Colonic mucosa (tissue), 4 donors: ENCODE results near the gene OCIAD2. TPM values are rescaled to one million over a fixed set of nuclear protein-coding genes. Genes with fewer than 3 reads are reported as not detected.
"Not testable (repeated sequence)": the region's sequence is repeated elsewhere in the genome, so short reads cannot be mapped to it uniquely, and the experiment has no call there.

ENCODE experiments used
- DNase-seq: peaks from one replicate; pipeline ENCODE4 v3.0.0-alpha.2; 2020
- H3K27ac ChIP-seq: fragments of 200-600 bp; one replicate; pipeline ENCODE4 v1.8.0; 2021
- H3K27me3 ChIP-seq: fragments of 200-600 bp; one replicate; pipeline ENCODE4 v1.8.0; 2021
- H3K36me3 ChIP-seq: fragments of 200-600 bp; one replicate; pipeline ENCODE4 v1.8.0; 2021
- H3K4me1 ChIP-seq: fragments of 200-600 bp; one replicate; pipeline ENCODE4 v1.8.0; 2021; ENCODE audit warnings: mild to moderate bottlenecking
- H3K4me3 ChIP-seq: fragments of 200-600 bp; one replicate; pipeline ENCODE4 v1.8.0; 2021
- H3K9ac ChIP-seq, 2 donors: one replicate each; pipeline ENCODE4 v1.7.0; 2013; ENCODE audit warnings: control low read depth in 2 of 2, low read depth in 2 of 2, low read length in 2 of 2
- H3K9me3 ChIP-seq: fragments of 200-600 bp; one replicate; pipeline ENCODE4 v1.8.0; 2021
- intact Hi-C: fragments of 100-400 bp; cut with DNase I; formaldehyde crosslinking; loops from one replicate; pipeline ENCODE4 v1.14.1; 2022
- total RNA-seq, 2 donors: library from RNA; stranded (reverse); fragmentation: NEBNext Ultra II Directional in 1 of 2; extraction: Animal tissue kit (Norgen Biotek cat#: 25700) in 1 of 2; gene quantifications; one replicate each; pipeline ENCODE4 v1.2.1, GENCODE V29; 2021
- TF ChIP-seq, protein P1 (sequence below): fragments of 200-600 bp; IDR thresholded peaks from one replicate; pipeline ENCODE4 v1.8.0; 2022; ENCODE audit warnings: antibody characterized with exemption, mild to moderate bottlenecking
- donor health status: healthy.
- donor health status: DM: no; HTN: no; CAD: no.
- donor health status: DM: no; HTN: no; CAD: no.

Gene OCIAD2
- total RNA-seq, 2 donors from 2014 or later = 55.7 to 124 TPM

DNA sequence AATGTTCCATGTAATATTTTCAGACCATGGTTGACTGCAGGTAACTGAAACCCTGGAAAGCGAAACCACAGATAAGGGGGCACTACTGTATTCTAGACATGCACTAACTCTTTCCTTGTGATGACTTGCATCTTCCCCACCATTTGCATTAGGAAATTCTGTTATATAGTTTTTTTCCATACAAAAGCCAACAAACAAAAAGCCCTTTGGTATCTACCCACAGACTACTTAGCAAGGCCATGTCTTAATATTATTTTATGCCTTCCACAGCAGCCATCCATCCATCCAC, 52.2 kb downstream of the OCIAD2 start:
- intact Hi-C loops = no loop called here
- Histone ChIP-seq H3K27me3 (no peaks in the 10 kb centered on the region), H3K36me3 (peaks cover 5% of the 10 kb centered on the region), H3K4me1 (no peaks in the 10 kb centered on the region), H3K9me3 (no peaks in the 10 kb centered on the region), H3K4me3 (no peak overlapping the region), H3K27ac (no peak overlapping the region), H3K9ac (no peak overlapping the region)
- DNase-seq = no peak
- TF ChIP-seq, protein P1, sequence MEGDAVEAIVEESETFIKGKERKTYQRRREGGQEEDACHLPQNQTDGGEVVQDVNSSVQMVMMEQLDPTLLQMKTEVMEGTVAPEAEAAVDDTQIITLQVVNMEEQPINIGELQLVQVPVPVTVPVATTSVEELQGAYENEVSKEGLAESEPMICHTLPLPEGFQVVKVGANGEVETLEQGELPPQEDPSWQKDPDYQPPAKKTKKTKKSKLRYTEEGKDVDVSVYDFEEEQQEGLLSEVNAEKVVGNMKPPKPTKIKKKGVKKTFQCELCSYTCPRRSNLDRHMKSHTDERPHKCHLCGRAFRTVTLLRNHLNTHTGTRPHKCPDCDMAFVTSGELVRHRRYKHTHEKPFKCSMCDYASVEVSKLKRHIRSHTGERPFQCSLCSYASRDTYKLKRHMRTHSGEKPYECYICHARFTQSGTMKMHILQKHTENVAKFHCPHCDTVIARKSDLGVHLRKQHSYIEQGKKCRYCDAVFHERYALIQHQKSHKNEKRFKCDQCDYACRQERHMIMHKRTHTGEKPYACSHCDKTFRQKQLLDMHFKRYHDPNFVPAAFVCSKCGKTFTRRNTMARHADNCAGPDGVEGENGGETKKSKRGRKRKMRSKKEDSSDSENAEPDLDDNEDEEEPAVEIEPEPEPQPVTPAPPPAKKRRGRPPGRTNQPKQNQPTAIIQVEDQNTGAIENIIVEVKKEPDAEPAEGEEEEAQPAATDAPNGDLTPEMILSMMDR = no peak

DNA sequence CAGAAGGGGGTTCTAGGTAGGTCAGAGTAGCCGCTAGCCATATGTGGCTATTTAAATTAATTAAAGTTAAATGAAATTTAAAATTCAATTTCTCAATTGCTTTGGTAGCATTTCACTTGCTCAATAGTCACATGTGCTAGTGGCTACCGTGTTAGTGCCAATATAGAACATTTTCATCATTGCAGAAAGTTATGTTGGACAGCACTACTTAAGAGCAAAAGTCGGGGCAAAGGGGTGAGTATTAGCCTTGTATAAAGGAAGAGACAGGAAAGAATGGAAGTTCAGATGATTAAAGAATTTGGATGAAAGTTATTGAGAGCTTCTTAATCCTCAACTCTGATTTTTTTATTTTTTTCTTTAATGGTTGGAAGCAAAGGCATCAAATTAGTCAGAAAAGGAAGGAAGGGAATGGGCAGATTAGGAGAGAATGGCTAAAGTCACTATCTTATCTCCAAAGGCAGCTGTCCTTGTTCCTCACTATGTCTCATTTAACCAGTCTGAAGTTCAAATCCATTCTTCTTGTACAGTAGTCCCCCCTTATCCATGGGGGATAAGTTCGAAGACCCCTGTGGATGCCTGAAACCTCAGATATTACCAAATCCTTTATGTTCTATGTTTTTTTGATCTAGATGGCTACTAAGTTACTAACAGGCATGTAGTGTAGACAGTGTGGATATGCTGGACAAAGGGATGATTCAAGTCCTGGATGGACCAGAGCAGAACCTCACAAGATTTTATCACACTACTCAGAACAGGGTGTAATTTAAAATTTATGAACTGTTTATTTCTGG, 52.8 kb downstream of the OCIAD2 start:
- no peak overlapping the region for H3K4me3 ChIP-seq
- H3K27ac ChIP-seq = no peak overlapping the region
- peaks cover 5% of the 10 kb centered on the region for H3K36me3 ChIP-seq
- H3K9me3 ChIP-seq = no peaks in the 10 kb centered on the region
- H3K9ac ChIP-seq = no peak overlapping the region
- H3K27me3 ChIP-seq = no peaks in the 10 kb centered on the region
- no peaks in the 10 kb centered on the region for H3K4me1 ChIP-seq
- no peak for DNase-seq
- intact Hi-C loops = no loop called here
- TF ChIP-seq, protein P1 = no peak

DNA sequence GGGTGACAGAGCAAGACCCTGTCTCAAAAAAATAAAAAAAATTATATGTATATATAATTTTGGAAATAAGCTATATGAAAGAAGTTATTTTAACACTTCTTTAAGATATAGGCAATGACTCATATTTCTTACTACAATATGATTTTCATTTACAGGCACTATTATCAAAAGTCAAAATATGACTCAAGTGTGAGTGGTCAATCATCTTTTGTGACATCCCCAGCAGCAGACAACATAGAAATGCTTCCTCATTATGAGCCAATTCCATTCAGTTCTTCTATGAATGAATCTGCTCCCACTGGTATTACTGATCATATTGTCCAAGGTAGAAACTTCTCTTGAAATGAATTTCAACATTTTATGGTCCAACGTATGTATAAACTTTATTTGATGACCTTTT, 54.9 kb downstream of the OCIAD2 start:
- TF ChIP-seq, protein P1 = no peak
- H3K9me3 ChIP-seq = no peaks in the 10 kb centered on the region
- intact Hi-C loops = no loop called here
- H3K27me3 ChIP-seq = no peaks in the 10 kb centered on the region
- H3K36me3 ChIP-seq = peaks cover 8% of the 10 kb centered on the region
- DNase-seq = no peak
- no peaks in the 10 kb centered on the region for H3K4me1 ChIP-seq
- H3K27ac ChIP-seq = no peak overlapping the region
- no peak overlapping the region for H3K4me3 ChIP-seq
- H3K9ac ChIP-seq = no peak overlapping the region

DNA sequence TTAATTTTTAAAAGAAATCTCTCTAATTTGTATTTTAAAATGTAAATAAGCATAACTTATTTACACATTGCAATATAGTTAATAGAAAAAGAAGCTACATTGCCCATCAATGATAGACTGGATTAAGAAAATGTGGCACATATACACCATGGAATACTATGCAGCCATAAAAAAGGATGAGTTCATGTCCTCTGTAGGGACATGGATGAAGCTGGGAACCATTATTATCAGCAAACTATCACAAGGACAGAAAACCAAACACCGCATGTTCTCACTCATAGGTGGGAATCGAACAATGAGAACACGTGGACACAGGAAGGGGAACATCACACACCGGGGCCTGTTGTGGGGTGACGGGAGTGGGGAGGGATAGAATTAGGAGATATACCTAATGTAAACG, 57.8 kb downstream of the OCIAD2 start:
- H3K36me3 ChIP-seq, H3K4me1 ChIP-seq, H3K9me3 ChIP-seq, DNase-seq, H3K27ac ChIP-seq, H3K4me3 ChIP-seq, H3K9ac ChIP-seq, H3K27me3 ChIP-seq, intact Hi-C loops: not testable (repeated sequence)

DNA sequence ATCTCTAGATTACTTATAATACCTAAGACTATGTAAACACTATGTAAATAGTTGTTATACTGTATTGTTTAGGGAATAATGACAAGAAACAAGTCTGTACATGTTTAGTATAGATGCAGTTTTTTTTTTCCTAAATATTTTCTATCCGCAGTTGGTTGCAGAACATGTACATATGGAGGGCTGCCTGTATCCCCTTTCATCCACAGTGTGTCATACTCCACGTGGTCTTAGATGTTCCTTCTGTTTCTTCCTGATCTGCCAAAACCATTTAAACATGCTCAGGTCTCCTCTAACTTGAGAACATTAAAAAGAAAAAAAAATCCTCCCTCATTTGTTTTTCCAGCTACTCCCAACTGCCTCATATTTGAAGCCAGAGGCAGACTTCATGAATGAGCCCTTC, 61.7 kb downstream of the OCIAD2 start:
- no peak for DNase-seq
- intact Hi-C loops = no loop called here

More for the DNA sequence above, 61.7 kb downstream of the OCIAD2 start:
- H3K4me1 ChIP-seq = no peaks in the 10 kb centered on the region
- TF ChIP-seq, protein P1 = no peak
- H3K4me3 ChIP-seq = no peak overlapping the region
- no peaks in the 10 kb centered on the region for H3K27me3 ChIP-seq
- H3K9ac ChIP-seq = no peak overlapping the region
- peaks cover 3% of the 10 kb centered on the region for H3K36me3 ChIP-seq
- no peak overlapping the region for H3K27ac ChIP-seq
- H3K9me3 ChIP-seq = no peaks in the 10 kb centered on the region
